GM21619 (cell line): Measurements from ENCODE around the gene ZCCHC4.

Experiments
- ATAC-seq: cut with Tn5 transposase; IDR thresholded peaks from one replicate; pipeline ENCODE4 v1.9.1; 2021; ENCODE audit not compliant: unreplicated experiment

The ZCCHC4 gene

DNA sequence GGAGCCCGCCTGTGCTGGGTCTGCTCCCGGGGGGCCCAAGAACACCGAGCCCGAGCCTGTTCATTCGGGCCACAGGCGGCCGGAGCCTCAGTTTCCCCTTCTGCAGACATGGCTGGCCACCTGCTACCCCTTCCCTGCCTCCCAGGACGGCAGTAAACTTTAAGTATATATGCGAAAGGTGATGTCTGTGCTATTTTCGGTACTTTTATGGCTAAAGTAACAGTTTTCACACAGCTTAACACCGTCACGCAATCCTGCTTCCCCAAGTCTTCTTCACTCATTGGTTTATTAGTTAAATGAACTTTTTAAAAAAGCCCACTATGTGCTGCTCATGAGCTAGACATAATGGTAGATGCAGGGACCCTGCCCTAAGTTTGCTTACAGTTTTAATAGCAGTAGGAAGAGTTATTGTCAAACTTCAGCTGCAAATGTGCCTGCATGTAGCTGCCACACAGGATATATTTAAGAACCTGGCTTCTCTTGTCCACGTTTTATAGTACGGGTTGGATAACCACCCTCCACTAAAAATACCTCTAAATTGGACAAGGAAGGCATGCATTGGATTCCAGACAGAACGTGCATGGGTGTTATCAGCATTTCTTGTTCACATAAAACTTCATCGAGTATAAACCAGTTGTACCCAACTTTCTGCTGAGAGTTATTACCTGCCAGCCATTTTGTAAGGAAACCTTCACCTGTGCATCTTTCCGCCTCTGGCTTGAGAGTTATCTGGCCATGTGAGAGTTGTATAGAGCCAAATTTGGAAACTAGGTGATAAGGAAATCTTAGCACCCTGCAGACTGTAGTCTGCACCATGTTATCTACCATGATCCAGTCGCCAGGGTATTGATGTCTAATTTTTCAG, 65.2 kb downstream of the ZCCHC4 start:
- no peak for ATAC-seq

DNA sequence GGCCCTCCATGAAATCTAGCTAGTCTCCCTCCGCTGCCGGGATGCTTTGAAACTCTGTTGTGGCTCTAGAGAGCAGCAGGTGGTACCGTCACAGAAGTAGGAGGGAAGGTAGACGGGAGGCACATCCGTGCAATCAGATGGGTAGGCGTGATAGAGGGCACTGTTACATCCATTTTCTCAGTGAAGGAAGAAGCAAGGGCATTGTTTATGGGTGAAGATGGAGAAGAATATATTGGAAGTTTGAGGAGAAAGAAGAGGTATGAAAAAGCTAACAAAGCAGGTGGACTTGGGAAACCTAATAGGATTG, 65.8 kb downstream of the ZCCHC4 start:
- ATAC-seq: no peak

DNA sequence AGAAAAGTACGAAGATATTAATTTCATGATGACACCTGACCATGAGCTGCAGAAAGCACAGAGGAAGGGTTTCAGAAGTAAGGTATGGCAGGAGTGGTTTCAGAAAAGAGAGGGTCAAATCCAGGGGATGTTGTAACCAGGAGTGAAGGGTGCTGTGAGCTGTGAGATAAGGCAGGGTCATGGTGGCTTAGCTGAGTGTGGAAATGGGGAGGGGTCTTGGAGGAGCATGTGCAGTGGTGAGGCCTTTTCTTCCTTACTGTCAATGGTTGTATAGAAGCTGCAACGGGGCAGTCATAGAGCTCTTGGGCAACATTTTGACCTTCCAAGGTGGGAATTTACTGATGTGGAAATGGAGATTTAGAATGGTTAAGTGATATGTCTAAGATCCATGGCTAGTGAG, 67.0 kb downstream of the ZCCHC4 start:
- ATAC-seq: no peak

DNA sequence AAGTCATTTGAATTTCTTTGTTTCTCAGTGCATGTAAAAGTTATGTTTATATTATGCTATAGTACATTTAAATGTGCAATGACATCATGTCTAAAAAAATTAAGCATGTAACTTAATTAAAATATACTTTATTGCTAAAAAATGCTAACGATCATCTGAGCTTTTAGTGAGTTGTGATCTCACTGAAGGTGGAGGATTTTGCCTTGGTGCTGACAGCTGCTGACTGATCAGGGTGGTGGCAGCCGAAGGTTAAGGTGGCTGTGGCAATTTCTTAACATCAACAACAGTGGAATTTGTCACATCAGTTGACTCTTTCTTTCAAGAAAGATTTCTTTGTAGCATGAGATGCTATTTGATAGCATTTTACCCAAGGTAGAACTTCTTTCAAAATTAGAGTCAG, 71.1 kb downstream of the ZCCHC4 start:
- ATAC-seq: no peak

DNA sequence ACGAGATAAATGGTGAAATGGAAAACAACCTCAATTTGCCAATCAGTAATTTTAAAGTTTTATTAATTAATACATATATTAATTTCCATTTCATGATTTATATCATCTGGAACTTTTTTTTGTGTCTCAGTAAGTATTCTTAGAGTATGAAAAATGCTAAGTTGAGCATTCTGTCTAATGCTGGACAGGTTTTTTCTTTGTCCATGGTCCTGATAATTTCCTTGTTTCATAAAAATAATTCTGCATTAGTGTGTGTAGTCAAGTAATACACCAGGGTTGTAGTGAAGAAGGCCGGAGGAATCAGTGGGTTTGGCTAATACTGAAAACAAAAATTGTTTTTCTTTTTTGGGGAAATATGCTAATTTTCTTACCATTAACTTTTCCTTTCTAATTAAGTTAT, 74.4 kb downstream of the ZCCHC4 start:
- no peak for ATAC-seq

DNA sequence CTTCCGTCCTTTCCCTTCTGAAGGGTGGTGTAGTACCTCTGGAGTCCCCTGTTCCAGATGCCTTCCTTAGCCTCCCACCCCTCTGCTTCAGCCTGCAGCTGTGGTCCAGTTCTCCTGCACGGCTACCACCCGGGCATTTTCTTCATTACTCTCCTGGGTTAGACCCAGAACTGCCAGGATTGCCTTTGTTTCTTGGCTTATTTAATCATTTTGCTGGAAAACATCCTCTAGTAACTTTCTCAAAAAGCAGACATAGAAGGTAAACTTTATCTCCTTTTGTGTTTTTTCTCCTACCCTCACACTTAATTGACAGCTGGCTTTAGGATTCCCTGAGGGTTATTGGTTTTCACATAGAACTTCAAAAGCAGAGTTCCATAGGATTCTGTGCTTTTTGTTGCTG, 84.7 kb downstream of the ZCCHC4 start:
- ATAC-seq: no peak

DNA sequence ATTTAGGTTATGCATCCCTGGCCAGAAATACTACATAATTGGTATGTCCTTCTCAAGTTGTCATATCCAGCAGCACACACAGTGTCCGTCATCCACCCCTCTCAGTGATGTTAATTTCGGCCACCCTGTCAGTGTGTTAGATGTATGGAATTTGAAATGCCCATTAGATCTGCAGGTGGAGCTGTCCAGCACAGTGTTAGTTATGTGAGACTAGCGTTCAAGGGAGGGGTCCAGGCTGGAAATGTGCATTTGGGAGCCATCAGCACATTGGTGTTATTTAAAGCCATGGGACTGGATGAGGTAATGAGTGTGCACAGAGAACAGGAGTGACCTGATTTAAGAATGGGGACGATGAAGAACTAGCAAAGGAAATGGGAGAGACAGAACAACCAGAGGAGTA, 86.9 kb downstream of the ZCCHC4 start:
- ATAC-seq: no peak

DNA sequence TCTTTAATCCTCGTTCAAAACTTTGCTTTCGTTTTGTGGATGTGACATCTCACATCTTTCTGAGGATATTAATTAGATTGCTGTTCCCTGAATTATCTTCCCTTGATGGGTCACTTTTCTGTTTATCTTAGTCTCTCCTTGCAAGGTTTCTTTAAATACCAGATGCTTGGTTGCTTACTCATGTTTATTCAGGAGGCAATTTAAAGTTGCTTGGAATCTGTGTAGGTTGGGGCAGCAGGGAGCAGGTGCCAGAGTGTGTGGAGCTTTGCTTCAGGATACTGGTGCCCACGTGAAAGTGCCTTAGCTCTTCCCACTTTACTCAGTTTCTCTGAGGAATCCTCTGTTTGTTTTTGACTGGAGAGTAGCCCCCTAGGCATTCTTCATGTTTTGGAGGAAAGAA, 88.5 kb downstream of the ZCCHC4 start:
- no peak for ATAC-seq

DNA sequence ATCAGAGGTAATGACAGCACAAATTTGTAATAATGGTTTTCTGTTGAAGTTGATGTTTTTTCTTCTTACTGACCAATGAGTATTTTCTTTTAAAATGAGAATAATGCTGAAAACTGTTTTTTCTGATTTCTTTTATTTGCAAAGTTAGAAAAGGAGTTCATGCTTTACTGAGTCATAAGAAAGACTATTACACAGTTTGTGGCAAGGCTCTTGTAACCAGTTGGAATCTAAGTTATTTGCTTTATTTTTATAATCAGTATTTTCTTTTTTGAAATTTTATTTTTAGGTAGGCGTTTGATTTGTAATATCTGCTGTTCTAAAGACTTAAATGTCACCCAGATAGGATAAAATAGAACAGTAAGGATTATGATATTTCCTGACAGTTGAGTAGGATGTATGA, 89.9 kb downstream of the ZCCHC4 start:
- ATAC-seq: no peak

DNA sequence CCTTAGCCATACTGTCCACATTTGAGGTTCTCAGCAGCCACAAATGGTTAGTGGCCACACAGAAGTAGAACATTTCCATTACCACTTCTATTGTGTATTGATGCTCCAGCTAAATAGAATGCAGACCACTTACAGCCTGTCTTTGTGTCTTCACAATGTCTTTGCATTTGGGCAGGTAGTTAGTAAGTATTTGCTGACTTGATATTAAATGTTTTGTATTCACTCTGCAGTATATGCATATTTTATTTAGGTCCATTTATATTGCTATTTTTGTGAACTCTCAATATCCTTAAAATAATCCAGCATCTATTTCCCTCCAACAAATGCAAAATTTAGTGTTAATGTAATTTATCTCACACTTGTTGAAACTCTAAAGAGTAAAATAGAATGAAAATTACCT, 91.1 kb downstream of the ZCCHC4 start:
- ATAC-seq: no peak

DNA sequence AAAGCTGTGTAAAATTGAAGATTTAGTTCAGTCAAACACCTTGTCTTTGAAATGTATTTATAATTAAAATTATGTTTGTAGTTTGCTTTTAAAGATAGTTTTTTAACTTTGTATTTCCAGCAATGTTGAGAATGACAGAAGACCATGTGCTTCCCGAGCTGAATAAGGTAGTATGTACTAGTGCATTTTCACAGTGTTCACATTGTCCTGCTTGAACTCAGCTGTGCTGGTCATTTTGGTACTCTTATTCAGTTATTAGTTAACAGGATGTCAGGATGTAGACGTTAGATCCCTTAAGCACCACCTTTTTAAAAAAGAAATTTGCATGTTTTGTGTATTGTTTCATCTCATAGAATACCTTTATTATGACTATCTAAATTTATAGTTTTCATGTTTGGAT, 92.9 kb downstream of the ZCCHC4 start:
- no peak for ATAC-seq

DNA sequence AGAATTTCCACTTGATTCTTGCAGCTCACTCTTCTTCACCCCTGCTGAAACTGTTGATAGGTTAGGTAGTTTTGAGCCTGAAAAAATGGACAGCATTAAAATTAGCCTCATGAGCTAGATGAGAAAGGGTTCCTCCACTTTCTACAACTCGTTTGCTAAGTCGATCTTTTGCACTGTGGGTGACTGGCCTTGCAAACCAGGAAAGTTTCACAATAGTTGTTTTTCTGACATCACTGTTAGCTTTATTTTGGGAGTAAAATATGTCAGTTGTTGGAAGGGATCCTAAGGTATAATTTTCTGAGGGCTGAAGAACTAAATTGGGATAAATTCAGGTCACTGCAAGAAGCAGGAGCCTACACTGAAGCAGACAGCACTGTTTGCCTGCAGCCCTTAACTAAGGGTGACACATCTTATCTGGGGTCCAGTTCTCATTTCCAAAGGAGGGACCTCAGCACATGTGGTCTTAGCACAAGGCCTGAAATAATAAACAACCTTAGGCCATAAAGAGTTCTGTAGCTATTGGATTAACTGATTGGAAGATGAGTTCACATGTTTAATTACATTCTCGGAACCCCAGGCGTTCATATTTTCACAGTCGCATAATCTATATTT, 93.6 kb downstream of the ZCCHC4 start:
- ATAC-seq: no peak

DNA sequence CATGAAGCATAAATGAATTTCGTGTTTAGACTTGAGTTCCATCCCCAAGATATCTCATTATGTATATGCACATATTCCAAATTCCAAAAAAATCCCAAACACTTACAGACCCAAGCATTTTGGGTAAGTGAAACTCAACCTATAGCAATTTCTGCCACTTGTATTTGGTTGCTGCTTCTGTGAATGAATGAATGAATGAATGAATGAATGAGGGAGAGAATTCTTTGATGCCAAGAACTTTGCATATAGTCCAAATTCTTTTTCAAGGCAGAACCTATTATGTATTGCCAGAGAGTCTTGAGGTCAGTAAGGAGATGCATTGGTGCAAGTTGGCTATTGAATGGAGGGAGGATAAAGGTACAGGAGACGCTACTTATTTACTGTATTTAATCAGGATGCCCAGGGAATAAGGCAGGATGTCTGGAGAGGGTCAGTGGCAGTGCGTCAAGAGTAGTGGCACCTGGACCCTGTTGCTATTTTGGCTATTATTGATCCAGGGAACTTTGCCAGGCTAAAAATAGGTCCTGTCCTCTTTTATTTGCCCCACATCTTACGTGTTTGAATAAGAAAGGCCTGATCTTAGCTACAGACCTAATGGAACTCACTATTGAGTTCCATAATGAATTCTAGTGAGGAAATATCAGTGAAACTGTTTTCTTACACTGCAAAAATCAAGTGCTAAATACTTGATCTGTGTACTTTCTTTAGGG, 98.4 kb downstream of the ZCCHC4 start:
- ATAC-seq: no peak

DNA sequence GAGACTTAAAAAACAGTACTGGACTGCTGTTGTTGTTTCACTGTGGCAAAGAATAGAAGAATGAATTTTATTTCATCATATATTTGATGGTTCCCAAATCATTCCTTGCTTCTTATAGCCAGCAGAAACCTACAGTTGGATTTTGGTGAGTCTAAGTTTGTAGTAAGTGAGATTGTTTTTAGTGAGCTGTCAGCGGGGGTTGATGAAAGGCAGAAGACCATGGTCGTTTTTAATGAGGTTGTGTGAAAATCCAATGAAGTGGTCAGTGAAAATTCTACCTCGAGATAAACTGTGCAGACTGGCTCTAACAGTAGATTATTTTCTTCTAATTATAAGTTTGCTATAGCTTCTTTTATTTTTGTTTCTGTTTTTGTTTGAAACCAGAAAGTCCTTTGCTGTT, 100.7 kb downstream of the ZCCHC4 start:
- ATAC-seq: no peak

DNA sequence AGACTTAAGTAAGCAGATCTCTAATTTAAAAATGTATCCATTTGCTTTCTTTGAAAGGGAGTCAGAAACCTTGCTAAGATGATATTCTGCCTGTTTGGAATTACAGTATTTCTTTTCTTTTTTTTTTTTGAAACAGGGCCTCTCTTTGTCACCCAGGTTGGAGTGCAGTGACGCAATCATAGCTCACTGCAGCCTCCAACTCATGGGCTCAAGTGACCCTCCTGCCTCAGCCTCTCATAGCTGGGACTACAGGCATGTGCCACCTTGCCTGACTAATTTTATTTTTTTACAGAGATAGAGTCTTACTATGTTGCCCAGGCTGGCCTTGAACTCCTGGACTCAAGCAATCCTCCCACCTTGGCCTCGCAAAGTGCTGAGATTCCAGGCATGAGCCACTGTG, 104.4 kb downstream of the ZCCHC4 start:
- ATAC-seq: no peak
